IPS-18c (cell line): ENCODE measurements around the gene IQSEC1.

ENCODE experiments used
- H3K4me3 ChIP-seq: 2 replicates; pipeline ENCODE4 v1.7.0; 2013; ENCODE audit warnings: low read depth, mild to moderate bottlenecking, low read length, moderate library complexity; ENCODE audit not compliant: insufficient read depth
- H3K9me3 ChIP-seq: one replicate; pipeline ENCODE4 v1.6.1; 2013; ENCODE audit warnings: mild to moderate bottlenecking, low read length, moderate library complexity; ENCODE audit not compliant: control insufficient read depth, insufficient read depth

The IQSEC1 gene

DNA sequence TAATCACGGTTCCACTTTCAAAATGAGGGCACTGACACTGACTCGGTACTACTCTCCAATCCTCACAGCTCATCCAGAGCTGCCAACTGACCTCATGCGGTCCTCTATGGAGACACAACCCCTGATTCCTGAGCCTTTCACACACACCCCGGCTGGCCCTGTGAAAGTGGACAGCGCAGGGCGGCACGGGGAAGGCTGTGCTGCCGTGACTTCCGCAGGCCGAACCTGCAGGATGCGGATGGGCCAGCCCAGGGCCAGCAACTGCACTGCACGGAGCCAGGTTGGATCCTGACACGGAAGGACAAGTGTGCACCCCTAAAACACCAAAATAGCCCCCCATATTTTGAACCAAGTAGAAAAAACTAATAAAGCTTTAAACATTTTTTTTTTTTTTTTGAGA is 41.0 kb downstream of the IQSEC1 start:
- peaks cover 2% of the 10 kb centered on the region for H3K9me3 ChIP-seq
- no peak overlapping the region for H3K4me3 ChIP-seq

DNA sequence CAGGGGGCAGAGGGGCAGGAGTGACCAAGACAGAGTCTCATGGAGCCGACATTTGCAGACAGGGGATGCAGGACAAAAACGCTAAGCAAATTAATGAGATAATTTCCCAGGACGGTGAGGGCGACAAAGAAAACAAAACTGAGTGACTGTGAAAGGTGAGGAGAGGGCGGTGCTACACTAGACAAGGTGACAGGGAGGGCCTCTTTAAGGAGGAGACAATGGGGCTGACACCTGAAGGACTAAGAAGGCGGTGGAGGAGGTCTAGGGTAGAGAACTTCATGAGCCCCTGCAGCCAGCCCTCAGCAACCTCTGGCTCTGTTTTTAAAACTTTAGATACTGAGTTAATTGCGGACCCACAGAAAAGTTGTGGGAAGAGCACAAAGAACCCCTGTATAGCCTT is 41.6 kb downstream of the IQSEC1 start:
- Histone ChIP-seq H3K9me3 (peaks cover 2% of the 10 kb centered on the region), H3K4me3 (no peak overlapping the region)

DNA sequence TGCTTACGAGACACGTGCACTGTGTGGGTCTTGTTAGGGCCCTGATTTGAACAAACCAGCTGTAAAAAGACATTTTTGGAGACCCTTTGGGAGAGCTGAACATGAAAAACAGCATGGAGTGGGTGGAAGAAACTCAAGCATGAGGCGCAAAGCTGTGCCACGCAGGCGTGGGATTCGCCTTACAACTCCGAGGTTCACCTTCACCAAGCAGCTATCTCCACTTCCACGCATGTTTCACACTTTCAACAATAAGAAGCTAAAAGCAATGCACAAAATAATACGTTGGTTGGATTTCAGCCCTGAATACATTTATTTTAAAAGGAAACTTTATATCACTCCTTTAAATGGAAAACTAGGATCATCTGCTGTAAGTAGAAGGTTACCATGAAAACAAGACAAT is 42.5 kb downstream of the IQSEC1 start:
- H3K9me3 ChIP-seq: peaks cover 2% of the 10 kb centered on the region
- no peak overlapping the region for H3K4me3 ChIP-seq

DNA sequence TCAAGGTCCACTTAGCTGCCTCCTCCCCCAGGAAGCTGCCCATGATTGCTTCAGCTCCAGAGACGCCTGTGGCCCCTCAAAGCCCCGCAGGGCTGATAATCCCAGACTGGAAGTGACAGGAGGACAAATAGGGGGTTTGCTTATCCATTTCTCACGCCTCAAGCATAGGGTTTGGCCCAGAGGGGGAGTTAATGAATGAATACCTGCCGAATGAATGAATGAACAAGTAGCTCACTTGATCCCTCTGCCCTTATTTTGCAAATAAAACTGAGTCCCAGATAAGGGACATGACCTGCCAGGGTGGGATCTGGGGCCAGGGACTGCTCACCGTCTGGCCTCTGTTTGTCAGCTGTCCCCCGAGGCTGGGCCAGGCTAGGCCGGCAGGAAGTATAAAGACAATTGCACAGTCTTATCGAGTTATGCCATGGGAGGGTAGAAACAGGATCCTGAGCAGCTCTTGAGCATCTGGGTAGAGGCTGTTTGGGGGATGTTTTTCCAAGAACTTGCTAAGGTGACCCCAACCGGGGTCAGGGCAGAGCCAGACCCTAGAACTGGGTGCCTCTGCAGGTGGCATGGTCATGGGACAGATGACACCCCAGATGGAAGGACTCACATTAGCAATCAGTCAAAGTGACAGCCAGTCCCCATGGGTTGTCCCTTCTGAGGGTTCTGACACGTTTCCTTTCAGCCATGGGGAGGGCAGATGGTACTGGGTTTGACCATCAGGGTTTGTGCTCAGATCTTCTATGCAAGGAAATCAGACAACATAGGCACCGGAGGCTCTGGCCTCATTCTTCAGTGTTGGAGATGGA is 45.0 kb downstream of the IQSEC1 start:
- Histone ChIP-seq H3K4me3 (no peak overlapping the region), H3K9me3 (peaks cover 2% of the 10 kb centered on the region)

DNA sequence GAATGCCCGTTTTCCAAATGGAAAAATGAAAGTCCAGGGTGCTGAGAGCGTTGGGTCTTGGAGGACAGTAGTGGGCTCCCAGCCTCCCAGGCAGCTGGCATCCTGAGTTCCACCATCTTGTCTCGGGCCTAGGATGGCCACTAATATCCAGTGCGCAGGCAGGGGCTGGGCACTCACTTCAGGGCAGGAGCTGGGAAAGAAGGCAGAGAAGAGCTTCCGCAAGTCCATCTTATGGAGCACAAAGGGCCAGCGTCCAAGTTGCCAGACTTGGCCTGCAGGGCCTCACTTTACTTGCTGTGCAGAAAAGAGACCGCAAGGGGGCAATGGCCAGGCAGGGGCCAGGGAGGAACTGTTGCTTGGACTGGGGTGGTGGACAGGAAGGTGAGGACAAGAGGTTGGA is 46.1 kb downstream of the IQSEC1 start:
- H3K9me3 ChIP-seq: peaks cover 2% of the 10 kb centered on the region
- H3K4me3 ChIP-seq: no peak overlapping the region

DNA sequence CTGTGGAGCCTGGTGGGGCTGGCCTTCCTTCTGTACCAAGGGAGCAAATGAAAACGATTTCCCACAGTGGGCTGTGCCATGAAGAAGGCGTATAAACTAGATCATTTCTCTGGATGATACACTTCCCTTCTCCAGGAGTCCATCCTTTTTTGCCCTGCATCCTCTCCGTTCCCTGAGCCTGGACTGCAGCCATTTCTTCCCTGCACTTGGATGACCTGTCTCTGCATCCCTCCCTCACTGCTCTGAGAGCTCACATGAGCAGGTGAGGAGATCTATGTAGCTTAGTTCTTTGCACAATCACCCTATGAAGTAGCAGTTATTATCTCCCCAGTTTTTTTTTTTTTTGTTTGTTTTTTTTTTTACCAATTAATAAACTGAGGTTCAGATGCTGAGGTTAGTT is 46.7 kb downstream of the IQSEC1 start:
- H3K4me3 ChIP-seq: no peak overlapping the region
- peaks cover under 1% of the 10 kb centered on the region for H3K9me3 ChIP-seq

DNA sequence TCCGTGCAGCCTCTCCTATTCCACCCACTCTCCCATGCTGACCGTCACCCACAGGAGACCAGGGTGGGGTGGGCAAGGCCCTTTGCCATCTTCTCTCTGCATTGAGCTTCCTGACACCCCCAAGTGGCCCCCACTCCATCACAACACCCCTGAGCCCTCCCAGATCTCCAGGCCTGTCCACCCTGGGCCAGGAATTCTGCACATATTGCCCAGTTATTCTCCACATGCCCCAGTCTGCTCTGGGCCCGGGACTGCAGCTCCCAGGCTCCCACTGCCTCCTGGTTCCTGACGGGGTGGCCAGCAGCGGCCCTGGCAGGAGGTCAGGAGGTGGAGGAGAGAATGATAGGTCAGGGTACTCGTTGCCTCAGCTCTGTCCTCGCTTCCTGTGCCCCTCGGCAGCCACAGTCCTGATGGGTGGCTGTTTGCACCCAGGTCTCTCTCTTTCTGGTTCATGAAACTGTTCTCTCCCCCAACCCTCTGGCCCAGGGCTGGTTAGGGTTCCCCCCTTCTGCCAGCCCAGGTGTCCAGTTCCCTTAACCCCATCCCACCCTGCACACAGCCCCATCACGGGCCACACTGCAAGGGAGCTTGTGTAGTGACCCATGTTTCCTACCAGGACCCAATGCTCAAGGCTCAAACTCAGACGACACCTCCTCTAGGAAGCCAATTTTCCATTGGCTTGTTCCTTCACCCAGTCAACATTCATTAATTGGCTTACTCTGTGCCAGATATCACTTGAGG is 47.3 kb downstream of the IQSEC1 start:
- H3K4me3 ChIP-seq: no peak overlapping the region
- H3K9me3 ChIP-seq: no peaks in the 10 kb centered on the region

DNA sequence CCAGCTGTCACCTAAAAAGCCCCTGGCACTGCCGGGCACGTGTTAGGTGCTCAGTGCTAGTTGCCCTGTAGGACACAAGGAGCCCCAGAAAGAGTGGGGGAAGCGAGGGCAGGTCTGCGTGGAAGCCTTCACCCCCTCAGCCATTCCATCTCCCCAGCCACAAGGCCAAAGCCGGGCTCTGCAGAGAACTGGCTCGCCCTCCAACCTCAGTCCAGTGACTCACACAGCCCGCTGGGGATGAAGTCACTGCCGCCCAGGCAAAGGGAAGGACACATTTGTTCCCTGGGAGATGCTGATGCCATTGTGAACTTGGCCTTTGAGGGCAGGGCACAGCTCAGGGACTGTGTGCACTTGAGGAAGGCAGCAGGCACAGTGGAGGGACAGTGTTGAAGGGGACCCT is 48.1 kb downstream of the IQSEC1 start:
- Histone ChIP-seq H3K9me3 (no peaks in the 10 kb centered on the region), H3K4me3 (no peak overlapping the region)

DNA sequence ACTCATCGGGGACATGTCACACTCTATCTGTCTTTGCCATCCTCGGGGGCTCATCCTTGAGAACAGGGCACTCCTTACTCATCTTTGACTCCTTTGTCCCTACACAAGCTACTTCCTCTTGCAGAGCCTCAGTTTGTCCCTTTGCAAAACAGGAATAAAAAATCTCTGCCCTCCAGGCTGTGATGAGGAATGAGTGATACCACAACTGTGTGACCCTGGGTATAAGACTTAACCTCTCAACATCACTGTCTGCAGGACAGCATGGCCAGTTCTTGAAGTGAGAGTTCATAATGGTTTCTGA is 48.5 kb downstream of the IQSEC1 start:
- H3K9me3 ChIP-seq: no peaks in the 10 kb centered on the region
- H3K4me3 ChIP-seq: no peak overlapping the region

DNA sequence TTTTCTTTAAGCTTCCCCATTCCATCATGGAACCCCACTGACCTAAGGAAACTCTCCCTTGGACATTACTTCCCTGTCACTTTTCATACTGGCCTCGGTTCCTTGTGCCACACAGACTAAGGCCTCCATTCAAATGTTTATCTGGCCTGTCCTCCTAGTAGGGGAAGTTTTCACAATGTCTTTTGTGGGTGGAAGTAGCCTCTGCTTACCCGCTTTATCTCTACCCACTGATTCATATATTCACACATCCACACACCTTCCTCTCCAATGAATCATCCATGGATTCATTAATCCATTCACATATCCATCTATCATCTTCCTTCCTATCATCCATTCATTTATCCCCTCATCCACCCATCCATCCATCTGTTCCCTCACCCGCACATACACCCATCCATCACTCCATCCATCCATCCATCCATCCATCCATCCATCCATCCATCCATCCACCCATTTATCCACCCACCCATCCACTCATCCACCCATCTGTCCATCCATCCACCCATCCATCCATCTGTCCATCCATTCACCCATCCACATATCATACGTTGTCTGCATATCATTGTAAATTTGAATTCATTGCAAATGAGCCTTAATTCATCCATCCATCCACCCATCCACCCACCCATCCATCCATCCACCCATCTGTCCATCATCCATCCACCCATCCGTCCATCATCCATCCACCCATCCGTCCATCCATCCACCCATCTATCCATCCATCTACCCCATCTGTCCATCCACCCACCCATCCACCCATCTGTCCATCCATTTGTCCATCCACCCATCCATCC is 49.1 kb downstream of the IQSEC1 start:
- no peak overlapping the region for H3K4me3 ChIP-seq

DNA sequence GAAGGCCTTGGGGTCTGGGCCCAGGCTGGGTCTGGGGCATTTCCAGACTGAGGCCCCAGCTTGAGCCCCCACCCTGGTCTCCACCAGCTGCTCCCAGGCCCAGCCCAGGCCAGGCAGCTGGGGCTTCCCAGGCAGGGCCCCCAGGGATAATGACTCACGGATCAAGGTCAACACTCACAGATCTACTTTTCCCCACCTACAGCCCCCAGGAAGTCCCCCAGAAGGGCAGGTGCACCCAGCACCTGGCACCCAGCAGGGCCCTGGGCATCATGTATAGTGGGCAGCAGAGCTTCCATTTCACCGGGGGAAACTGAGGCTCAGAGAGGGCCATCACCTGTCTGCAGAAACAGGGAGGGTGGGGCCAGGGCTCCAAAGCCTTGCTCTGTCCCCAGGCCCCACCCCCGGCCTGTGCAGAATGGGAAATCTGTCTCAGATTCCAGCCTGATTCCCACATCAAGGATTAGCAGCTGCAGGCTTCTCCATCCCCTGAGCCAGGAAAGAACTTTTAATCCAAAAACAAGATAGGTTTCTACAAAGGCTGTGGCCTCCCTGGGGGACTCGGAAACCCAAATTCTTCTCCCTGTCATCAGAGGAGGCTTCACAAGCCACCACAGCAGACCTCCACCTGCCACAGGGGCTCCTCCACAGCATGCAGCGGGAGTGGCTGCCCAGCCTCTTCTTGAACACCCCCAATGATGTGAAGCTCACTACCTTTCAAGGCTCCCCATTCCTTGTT is 49.8 kb downstream of the IQSEC1 start:
- Histone ChIP-seq H3K4me3 (no peak overlapping the region), H3K9me3 (no peaks in the 10 kb centered on the region)

More for the DNA sequence above, 49.1 kb downstream of the IQSEC1 start:
- no peaks in the 10 kb centered on the region for H3K9me3 ChIP-seq

DNA sequence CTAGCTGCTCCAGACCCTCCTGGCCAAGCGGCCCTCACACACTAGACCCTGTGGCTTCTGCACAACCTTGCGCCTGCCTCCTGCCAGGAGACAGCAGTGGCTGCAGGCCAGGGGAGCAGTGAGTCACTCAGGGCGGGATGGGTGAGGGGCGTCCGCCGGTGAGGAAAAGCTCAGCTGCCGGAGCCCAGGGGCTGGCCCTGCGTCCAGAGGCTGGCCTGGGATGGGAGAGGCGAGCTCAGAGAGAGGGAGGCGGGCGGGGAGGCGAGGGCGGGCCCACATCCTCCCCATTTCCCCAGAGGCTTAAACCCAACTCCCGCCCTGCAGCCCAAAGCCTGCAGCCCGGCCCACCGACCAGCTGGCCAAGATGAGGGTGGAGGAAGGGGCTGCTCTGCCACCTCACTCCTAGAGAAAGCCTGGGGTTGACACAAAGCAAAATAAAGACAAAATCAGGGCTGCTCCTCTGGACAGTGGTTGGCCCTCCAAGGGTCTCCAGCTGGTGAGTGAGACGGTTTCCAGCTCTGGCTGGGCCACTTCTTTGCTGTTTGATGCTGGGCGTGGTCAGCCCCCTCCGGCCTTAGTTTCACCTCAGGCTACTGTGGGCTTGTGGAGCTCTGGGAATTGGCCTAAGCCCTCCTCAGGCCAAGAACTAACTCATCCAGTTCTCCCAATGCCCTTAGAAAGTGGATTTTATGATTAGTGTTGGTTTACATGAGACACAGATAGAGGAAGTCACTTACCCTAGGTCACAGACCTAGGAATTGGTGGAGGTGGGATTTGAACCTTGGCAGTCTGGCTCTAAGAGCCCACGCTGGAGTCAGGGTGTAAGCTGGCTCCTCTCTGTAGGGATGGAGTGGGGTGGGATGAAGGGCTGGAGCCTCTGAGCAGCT is 50.6 kb downstream of the IQSEC1 start:
- no peaks in the 10 kb centered on the region for H3K9me3 ChIP-seq
- no peak overlapping the region for H3K4me3 ChIP-seq

DNA sequence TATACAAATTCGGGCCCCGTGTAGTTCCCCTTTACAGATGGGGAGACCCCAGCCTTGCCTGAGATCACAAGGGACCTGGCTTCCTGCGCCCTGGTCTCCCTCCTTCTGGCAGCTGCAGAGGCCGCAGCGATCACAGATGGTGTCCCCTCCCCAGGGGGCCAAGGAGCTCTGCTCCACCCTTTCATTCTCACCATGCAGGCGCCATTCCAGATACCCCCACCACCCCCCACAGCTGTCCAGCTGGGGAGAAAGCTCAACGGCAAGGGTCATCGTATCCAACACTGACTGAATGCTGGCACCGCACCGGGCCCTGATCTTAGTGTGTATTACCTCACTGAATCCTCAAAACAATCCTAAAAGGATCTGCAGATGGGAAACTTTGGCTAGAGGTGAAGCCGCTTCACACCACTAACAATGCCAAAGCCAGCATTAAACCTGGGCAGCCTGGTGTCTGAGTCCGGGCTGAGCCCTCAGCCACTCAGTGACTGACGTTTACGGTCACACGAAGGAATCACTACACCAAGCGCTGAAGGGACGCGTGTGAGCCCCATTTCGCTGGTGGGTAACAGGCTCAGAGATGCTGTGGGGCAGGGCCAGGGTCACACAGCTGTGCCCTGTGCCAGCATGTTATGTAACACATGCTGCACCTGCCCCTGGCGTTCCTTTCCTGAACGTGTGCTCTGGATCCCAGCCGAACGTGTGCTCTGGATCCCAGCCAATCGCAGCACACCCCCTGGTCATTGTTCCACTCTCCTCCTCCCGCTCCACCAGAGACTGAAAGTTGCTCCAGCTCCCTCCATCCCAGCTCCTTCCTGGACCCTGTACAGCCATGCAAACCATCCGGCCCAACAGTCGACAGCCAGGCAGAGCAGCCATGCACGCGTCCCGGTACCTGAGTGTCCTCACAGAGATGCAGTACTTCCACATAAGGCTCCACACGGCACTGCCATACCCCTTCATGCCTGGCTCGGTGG is 51.8 kb downstream of the IQSEC1 start:
- H3K4me3 ChIP-seq: no peak overlapping the region

DNA sequence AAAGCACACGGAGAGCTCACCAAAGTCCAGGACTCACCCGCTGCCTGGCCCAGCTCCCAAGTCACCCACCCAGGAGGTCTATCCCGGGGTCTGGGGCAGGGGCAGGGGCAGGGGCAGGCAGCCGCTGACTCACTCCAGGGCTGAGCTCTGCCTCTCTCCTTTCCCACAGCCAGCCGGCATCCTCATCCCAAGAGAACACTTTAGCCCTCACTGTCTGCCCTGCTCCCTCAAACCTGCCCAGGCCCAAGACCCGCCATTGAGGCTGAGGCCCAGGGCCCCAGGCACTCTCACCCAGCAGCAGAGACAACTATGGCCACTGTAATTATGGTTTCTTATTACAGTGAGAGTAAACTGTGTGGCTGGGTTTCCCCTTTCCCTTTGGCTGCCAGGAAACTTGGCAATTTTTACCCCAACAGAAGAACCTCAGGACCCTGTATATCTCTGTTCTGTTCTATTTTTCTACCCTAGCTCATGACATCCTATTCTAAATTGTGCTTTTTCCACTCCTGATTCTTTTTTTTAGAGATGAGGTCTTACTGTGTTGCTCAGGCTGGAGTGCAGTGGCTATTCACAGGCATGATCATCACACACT is 53.0 kb downstream of the IQSEC1 start:
- Histone ChIP-seq H3K9me3 (no peaks in the 10 kb centered on the region), H3K4me3 (no peak overlapping the region)

More for the DNA sequence above, 51.8 kb downstream of the IQSEC1 start:
- H3K9me3 ChIP-seq: no peaks in the 10 kb centered on the region
